ENCODE data around the gene ADGRF4.
"Not testable (repeated sequence)": the region's sequence is repeated elsewhere in the genome, so short reads cannot be mapped to it uniquely, and the experiment has no call there.

The ADGRF4 gene

DNA sequence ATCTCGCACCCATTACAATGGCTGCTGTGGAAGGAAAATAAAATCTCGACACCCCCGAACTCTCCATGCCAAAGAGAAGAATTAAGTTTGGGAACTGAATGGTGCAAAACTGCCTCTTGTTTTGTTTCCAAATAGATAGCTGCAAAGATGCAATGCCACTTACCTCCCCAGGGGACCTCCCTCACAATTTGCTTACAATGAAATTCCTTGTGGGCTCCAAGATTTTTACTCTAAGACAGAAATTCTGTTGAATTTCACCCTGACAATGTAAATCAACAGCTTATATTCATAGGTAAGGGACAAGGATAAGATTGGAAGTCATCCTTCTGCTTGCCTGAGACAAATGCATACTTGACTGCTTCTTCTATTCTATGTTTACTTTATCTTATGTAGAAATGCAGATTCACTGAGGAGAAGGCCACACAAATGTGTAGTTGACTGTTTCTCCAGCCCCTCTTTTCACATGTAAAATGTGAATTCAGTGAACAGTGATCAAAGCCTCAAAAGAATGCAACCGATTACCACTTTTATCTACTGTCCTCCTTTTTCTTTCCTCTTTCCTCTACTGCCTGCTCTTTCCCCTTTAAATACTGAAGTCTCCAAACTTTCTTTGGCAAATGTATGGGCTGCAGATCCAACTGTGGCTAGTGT is 36.6 kb downstream of the ADGRF4 start:
- Histone ChIP-seq H3K4me1 (ENCODE audit: control insufficient read depth, insufficient read depth, low read length) (peaks cover 39% of the 10 kb centered on the region), H3K27ac (ENCODE audit: low read depth, low read length) (peak overlapping the region; percentile 81), H3K36me3 (ENCODE audit: control insufficient read depth, insufficient read depth, low read length) (no peaks in the 10 kb centered on the region), H3K9ac (ENCODE audit: low read depth, low read length) (no peak overlapping the region), H3K9me3 (ENCODE audit: control insufficient read depth, insufficient read depth, low read length) (no peaks in the 10 kb centered on the region), H3K4me3 (ENCODE audit: low read depth, low read length) (peak overlapping the region; percentile 3; the same call in 1 of the 2 replicates), H3K27me3 (ENCODE audit: control insufficient read depth, insufficient read depth, low read length) (no peaks in the 10 kb centered on the region)

DNA sequence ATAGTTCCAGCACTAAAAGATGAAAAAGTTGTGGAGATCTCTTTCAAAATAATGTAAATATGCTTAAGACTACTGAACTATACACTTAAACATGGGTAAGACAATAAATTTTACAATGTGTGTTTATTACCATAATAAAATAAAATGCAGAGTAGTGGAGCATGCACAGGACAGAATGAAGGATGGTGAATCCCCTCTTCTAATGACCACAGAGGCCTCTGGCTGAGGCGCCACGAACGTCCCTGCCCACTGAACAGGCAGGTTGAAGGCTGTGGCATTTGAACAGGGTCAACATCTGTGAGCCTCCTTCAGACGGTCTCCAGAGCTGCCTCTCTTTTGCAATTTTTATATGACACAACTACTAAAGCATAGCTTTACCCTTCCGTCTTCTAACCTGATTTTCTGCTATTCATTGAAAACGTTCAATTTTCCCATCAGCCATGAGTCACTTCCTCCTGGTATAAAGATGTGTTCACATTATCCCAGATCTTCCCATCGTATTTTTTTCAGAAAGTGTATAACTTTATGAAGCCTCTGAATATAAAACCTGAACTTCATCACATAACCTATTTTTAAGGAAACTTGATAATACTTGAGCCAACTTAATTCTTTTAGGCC is 37.8 kb downstream of the ADGRF4 start:
- Histone ChIP-seq H3K9ac (ENCODE audit: low read depth, low read length) (no peak overlapping the region), H3K4me3 (ENCODE audit: low read depth, low read length) (no peak overlapping the region), H3K27ac (ENCODE audit: low read depth, low read length) (no peak overlapping the region), H3K36me3 (ENCODE audit: control insufficient read depth, insufficient read depth, low read length) (no peaks in the 10 kb centered on the region), H3K9me3 (ENCODE audit: control insufficient read depth, insufficient read depth, low read length) (no peaks in the 10 kb centered on the region), H3K4me1 (ENCODE audit: control insufficient read depth, insufficient read depth, low read length) (peaks cover 49% of the 10 kb centered on the region), H3K27me3 (ENCODE audit: control insufficient read depth, insufficient read depth, low read length) (no peaks in the 10 kb centered on the region)

DNA sequence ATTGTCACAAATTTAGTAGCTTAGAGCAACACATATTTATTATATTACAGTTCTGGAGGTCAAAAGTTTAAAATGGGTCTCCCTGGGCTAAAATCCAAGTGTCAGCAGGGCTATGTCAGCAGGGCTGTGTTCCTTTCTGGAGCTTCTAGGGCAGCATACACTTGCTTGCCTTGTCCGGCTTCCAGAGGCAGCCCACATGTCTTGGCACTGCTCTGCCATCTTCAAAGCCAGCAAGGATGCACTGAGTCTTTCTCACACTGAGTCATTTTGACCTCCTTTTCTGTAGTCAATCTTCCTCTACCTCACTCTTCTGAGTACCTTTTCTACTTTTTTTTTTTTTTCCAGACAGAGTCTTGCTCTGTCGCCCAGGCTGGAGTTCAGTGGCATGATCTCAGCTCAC is 39.0 kb downstream of the ADGRF4 start:
- peaks cover 49% of the 10 kb centered on the region for H3K4me1 ChIP-seq (ENCODE audit: control insufficient read depth, insufficient read depth, low read length)
- no peaks in the 10 kb centered on the region for H3K9me3 ChIP-seq (ENCODE audit: control insufficient read depth, insufficient read depth, low read length)
- no peaks in the 10 kb centered on the region for H3K36me3 ChIP-seq (ENCODE audit: control insufficient read depth, insufficient read depth, low read length)
- no peaks in the 10 kb centered on the region for H3K27me3 ChIP-seq (ENCODE audit: control insufficient read depth, insufficient read depth, low read length)
- no peak overlapping the region for H3K9ac ChIP-seq (ENCODE audit: low read depth, low read length)
- H3K27ac ChIP-seq (ENCODE audit: low read depth, low read length), result no peak overlapping the region
- no peak overlapping the region for H3K4me3 ChIP-seq (ENCODE audit: low read depth, low read length)

GRCh38 chr6:47740714-47741113 is 42.3 kb downstream of the ADGRF4 start:
- Histone ChIP-seq H3K27me3 (ENCODE audit: control insufficient read depth, insufficient read depth, low read length) (no peaks in the 10 kb centered on the region), H3K27ac (ENCODE audit: low read depth, low read length) (no peak overlapping the region), H3K36me3 (ENCODE audit: control insufficient read depth, insufficient read depth, low read length) (no peaks in the 10 kb centered on the region), H3K4me3 (ENCODE audit: low read depth, low read length) (no peak overlapping the region), H3K4me1 (ENCODE audit: control insufficient read depth, insufficient read depth, low read length) (peaks cover 24% of the 10 kb centered on the region), H3K9ac (ENCODE audit: low read depth, low read length) (no peak overlapping the region), H3K9me3 (ENCODE audit: control insufficient read depth, insufficient read depth, low read length) (no peaks in the 10 kb centered on the region)

DNA sequence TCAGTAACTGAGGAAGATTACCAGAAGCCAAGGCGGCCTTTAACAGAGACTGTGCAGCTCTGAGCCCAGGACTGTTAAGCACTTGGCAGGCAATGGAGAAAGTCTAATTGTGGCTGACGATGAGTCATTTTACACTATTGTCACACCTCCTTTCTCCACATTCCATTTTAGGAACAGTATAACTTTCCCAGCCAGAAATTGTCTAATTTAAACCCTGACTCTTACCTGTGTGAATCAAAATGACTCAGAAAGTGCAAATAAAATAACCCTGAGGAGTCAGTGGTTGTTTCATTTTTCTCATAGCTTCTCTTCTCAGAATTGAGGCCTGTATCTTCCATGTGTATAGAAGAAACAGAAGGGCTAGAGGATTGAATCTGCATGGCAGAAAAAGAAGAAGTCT is 43.4 kb downstream of the ADGRF4 start:
- no peak overlapping the region for H3K9ac ChIP-seq (ENCODE audit: low read depth, low read length)
- H3K27me3 ChIP-seq (ENCODE audit: control insufficient read depth, insufficient read depth, low read length), result no peaks in the 10 kb centered on the region
- H3K9me3 ChIP-seq (ENCODE audit: control insufficient read depth, insufficient read depth, low read length), result no peaks in the 10 kb centered on the region
- no peaks in the 10 kb centered on the region for H3K36me3 ChIP-seq (ENCODE audit: control insufficient read depth, insufficient read depth, low read length)
- peaks cover 13% of the 10 kb centered on the region for H3K4me1 ChIP-seq (ENCODE audit: control insufficient read depth, insufficient read depth, low read length)
- H3K4me3 ChIP-seq (ENCODE audit: low read depth, low read length), result no peak overlapping the region
- no peak overlapping the region for H3K27ac ChIP-seq (ENCODE audit: low read depth, low read length)

GRCh38 chr6:47743744-47744143 is 45.4 kb downstream of the ADGRF4 start:
- H3K9me3 ChIP-seq (ENCODE audit: control insufficient read depth, insufficient read depth, low read length), result no peaks in the 10 kb centered on the region
- peaks cover 10% of the 10 kb centered on the region; the same call in 1 of the 2 replicates for H3K4me1 ChIP-seq (ENCODE audit: control insufficient read depth, insufficient read depth, low read length)
- no peaks in the 10 kb centered on the region for H3K27me3 ChIP-seq (ENCODE audit: control insufficient read depth, insufficient read depth, low read length)
- H3K9ac ChIP-seq (ENCODE audit: low read depth, low read length), result no peak overlapping the region
- H3K36me3 ChIP-seq (ENCODE audit: control insufficient read depth, insufficient read depth, low read length), result no peaks in the 10 kb centered on the region
- no peak overlapping the region for H3K27ac ChIP-seq (ENCODE audit: low read depth, low read length)
- no peak overlapping the region for H3K4me3 ChIP-seq (ENCODE audit: low read depth, low read length)

DNA sequence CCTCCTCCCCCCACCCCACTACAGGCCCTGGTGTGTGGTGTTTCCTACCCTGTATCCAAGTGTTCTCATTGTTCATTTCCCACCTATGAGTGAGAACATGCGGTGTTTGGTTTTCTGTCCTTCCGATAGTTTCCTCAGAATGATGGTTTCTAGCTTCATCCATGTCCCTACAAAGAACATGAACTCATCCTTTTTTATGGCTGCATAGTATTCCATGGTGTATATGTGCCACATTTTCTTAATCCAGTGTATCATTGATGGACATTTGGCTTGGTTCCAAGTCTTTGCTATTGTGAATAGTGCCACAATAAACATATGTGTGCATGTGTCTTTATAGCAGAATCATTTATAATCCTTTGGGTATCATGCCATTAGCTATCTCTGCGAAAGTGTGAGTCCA is 46.9 kb downstream of the ADGRF4 start:
- H3K9ac ChIP-seq (ENCODE audit: low read depth, low read length); H3K27ac ChIP-seq (ENCODE audit: low read depth, low read length): not testable (repeated sequence)

DNA sequence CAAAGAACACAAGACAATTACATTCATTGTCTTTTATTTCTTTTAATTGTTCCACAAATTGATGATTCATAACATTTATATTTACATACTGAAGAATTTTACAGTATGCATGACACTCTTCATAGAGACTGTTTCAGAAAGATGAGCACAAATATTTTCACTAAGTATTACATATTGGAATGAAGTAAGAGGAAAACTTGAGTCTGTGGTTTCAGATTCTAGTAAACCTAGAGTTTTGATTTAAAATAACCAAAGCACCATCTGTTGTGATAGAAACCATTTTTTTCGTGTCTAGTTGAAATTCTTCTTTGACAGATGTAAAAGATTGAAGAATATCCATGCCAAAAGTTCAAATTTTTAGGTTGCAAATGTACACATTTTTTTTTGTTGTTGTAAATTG is 51.4 kb downstream of the ADGRF4 start:
- Histone ChIP-seq H3K4me1 (ENCODE audit: control insufficient read depth, insufficient read depth, low read length) (no peaks in the 10 kb centered on the region), H3K4me3 (ENCODE audit: low read depth, low read length) (no peak overlapping the region), H3K27ac (ENCODE audit: low read depth, low read length) (no peak overlapping the region), H3K9me3 (ENCODE audit: control insufficient read depth, insufficient read depth, low read length) (no peaks in the 10 kb centered on the region), H3K36me3 (ENCODE audit: control insufficient read depth, insufficient read depth, low read length) (no peaks in the 10 kb centered on the region), H3K27me3 (ENCODE audit: control insufficient read depth, insufficient read depth, low read length) (no peaks in the 10 kb centered on the region), H3K9ac (ENCODE audit: low read depth, low read length) (no peak overlapping the region)

More for the DNA sequence above, 46.9 kb downstream of the ADGRF4 start:
- not testable (repeated sequence) for H3K9me3 ChIP-seq (ENCODE audit: control insufficient read depth, insufficient read depth, low read length); H3K36me3 ChIP-seq (ENCODE audit: control insufficient read depth, insufficient read depth, low read length); H3K4me3 ChIP-seq (ENCODE audit: low read depth, low read length); H3K4me1 ChIP-seq (ENCODE audit: control insufficient read depth, insufficient read depth, low read length); H3K27me3 ChIP-seq (ENCODE audit: control insufficient read depth, insufficient read depth, low read length)

GRCh38 chr6:47752801-47753200 is 54.4 kb downstream of the ADGRF4 start:
- Histone ChIP-seq H3K27ac (ENCODE audit: low read depth, low read length) (no peak overlapping the region), H3K4me3 (ENCODE audit: low read depth, low read length) (no peak overlapping the region), H3K9me3 (ENCODE audit: control insufficient read depth, insufficient read depth, low read length) (no peaks in the 10 kb centered on the region), H3K36me3 (ENCODE audit: control insufficient read depth, insufficient read depth, low read length) (no peaks in the 10 kb centered on the region), H3K27me3 (ENCODE audit: control insufficient read depth, insufficient read depth, low read length) (no peaks in the 10 kb centered on the region), H3K9ac (ENCODE audit: low read depth, low read length) (no peak overlapping the region), H3K4me1 (ENCODE audit: control insufficient read depth, insufficient read depth, low read length) (no peaks in the 10 kb centered on the region)

- Histone ChIP-seq H3K36me3 (ENCODE audit: control insufficient read depth, insufficient read depth, low read length) (no peaks in the 10 kb centered on the region), H3K27ac (ENCODE audit: low read depth, low read length) (no peak overlapping the region), H3K4me1 (ENCODE audit: control insufficient read depth, insufficient read depth, low read length) (no peaks in the 10 kb centered on the region), H3K9me3 (ENCODE audit: control insufficient read depth, insufficient read depth, low read length) (no peaks in the 10 kb centered on the region), H3K9ac (ENCODE audit: low read depth, low read length) (no peak overlapping the region), H3K4me3 (ENCODE audit: low read depth, low read length) (no peak overlapping the region), H3K27me3 (ENCODE audit: control insufficient read depth, insufficient read depth, low read length) (no peaks in the 10 kb centered on the region)
Observed at GRCh38 chr6:47759364-47759763, 61.0 kb downstream of the ADGRF4 start.

GRCh38 chr6:47762502-47762901 is 64.1 kb downstream of the ADGRF4 start:
- H3K4me1 ChIP-seq (ENCODE audit: control insufficient read depth, insufficient read depth, low read length), result no peaks in the 10 kb centered on the region
- no peak overlapping the region for H3K4me3 ChIP-seq (ENCODE audit: low read depth, low read length)
- no peaks in the 10 kb centered on the region for H3K9me3 ChIP-seq (ENCODE audit: control insufficient read depth, insufficient read depth, low read length)
- H3K36me3 ChIP-seq (ENCODE audit: control insufficient read depth, insufficient read depth, low read length), result no peaks in the 10 kb centered on the region
- H3K27me3 ChIP-seq (ENCODE audit: control insufficient read depth, insufficient read depth, low read length), result no peaks in the 10 kb centered on the region
- no peak overlapping the region for H3K27ac ChIP-seq (ENCODE audit: low read depth, low read length)
- no peak overlapping the region for H3K9ac ChIP-seq (ENCODE audit: low read depth, low read length)

All from HUES48 (cell line).